SK-N-MC (cell line): ENCODE results near the gene DNAJC5G.

Source experiments
- EZH2 ChIP-seq: fragments of 200-600 bp; sonication (generic); IDR thresholded peaks from one replicate; pipeline ENCODE4 v1.6.1; 2017; ENCODE audit warnings: antibody characterized with exemption
- FOXP2 ChIP-seq: optimal IDR thresholded peaks from 2 replicates; pipeline ENCODE3; 2011; ENCODE audit warnings: mild to moderate bottlenecking, moderate library complexity; ENCODE audit not compliant: insufficient read depth; ENCODE audit errors: extremely low read length, control extremely low read depth

DNA sequence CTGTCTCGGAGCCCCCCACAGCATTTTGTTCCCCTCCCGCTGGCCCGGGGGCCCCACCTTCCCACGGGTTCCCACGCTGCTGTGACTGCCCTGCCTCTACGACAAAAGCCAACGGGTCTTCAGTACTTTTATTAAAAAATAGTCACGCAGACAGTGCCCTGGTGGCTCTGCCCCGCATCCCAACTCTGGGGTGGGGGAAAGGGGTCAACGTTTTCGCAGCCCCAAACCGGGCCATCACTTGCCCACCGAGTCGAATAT is 32.0 kb downstream of the DNAJC5G start:
- no peak for TF ChIP-seq EZH2
- no peak for TF ChIP-seq FOXP2
